H9 (cell line): Measurements from ENCODE around the gene HECW1. TPM values are rescaled to one million over a fixed set of nuclear protein-coding genes. Genes with fewer than 3 reads are reported as not detected.

Experiments used
- DNase-seq: peaks from one replicate; pipeline ENCODE4 v3.0.0-alpha.2; 2017
- H2AFZ ChIP-seq: one replicate; pipeline ENCODE4 v1.6.1; 2013; ENCODE audit warnings: mild to moderate bottlenecking, low read length, control low read depth, moderate library complexity
- H2AK5ac ChIP-seq: 2 replicates; pipeline ENCODE4 v1.6.1; 2013; ENCODE audit warnings: low read length, control low read depth, mixed read lengths; ENCODE audit not compliant: insufficient read length
- H2BK120ac ChIP-seq: one replicate; pipeline ENCODE4 v1.6.1; 2013; ENCODE audit warnings: low read depth, mild to moderate bottlenecking, low read length, control low read depth, inconsistent platforms; ENCODE audit not compliant: poor library complexity, severe bottlenecking
- H2BK12ac ChIP-seq: 2 replicates; pipeline ENCODE4 v1.6.1; 2013; ENCODE audit warnings: low read length, control low read depth, mixed read lengths, low read depth; ENCODE audit not compliant: insufficient read length
- H2BK15ac ChIP-seq: 2 replicates; pipeline ENCODE4 v1.6.1; 2013; ENCODE audit warnings: low read depth, low read length, control low read depth
- H2BK20ac ChIP-seq: one replicate; pipeline ENCODE4 v1.6.1; 2013; ENCODE audit warnings: low read depth, mild to moderate bottlenecking, low read length, control low read depth, inconsistent platforms; ENCODE audit not compliant: poor library complexity, severe bottlenecking
- H2BK5ac ChIP-seq: 2 replicates; pipeline ENCODE4 v1.6.1; 2013; ENCODE audit warnings: low read length, control low read depth, mixed read lengths; ENCODE audit not compliant: insufficient read length
- H3K14ac ChIP-seq: 2 replicates; pipeline ENCODE4 v1.6.1; 2013; ENCODE audit warnings: low read length, control low read depth; ENCODE audit not compliant: insufficient read depth
- H3K18ac ChIP-seq: 2 replicates; pipeline ENCODE4 v1.6.1; 2013; ENCODE audit warnings: low read depth, mild to moderate bottlenecking, mixed read lengths, low read length, control low read depth; ENCODE audit not compliant: insufficient read length
- H3K23ac ChIP-seq: 2 replicates; pipeline ENCODE4 v1.6.1; 2013; ENCODE audit warnings: low read length, control low read depth, mixed read lengths, low read depth; ENCODE audit not compliant: insufficient read length
- H3K23me2 ChIP-seq: 2 replicates; pipeline ENCODE4 v1.6.1; 2013; ENCODE audit warnings: low read depth, mild to moderate bottlenecking, mixed read lengths, low read length, control low read depth; ENCODE audit not compliant: insufficient read length, poor library complexity, severe bottlenecking
- H3K27ac ChIP-seq: 2 replicates; pipeline ENCODE4 v1.5.1; 2013; ENCODE audit warnings: low read length, control low read depth, mixed read lengths, low read depth; ENCODE audit not compliant: insufficient read length
- H3K27me3 ChIP-seq: 2 replicates; pipeline ENCODE4 v1.6.1; 2013; ENCODE audit warnings: low read length, control low read depth, inconsistent platforms; ENCODE audit not compliant: insufficient read depth
- H3K4ac ChIP-seq: 2 replicates; pipeline ENCODE4 v1.6.1; 2013; ENCODE audit warnings: low read depth, mild to moderate bottlenecking, control low read depth, inconsistent platforms, low read length, moderate library complexity
- H3K4me1 ChIP-seq: 2 replicates; pipeline ENCODE4 v1.6.1; 2013; ENCODE audit warnings: low read length, control low read depth, inconsistent platforms; ENCODE audit not compliant: insufficient read depth
- H3K4me2 ChIP-seq: 2 replicates; pipeline ENCODE4 v1.6.1; 2013; ENCODE audit warnings: low read length, control low read depth, mixed read lengths; ENCODE audit not compliant: insufficient read length, insufficient read depth
- H3K56ac ChIP-seq: 2 replicates; pipeline ENCODE4 v1.6.1; 2013; ENCODE audit warnings: low read depth, mild to moderate bottlenecking, mixed read lengths, low read length, control low read depth; ENCODE audit not compliant: insufficient read length
- H3K79me1 ChIP-seq: 2 replicates; pipeline ENCODE4 v1.6.1; 2013; ENCODE audit warnings: low read depth, mild to moderate bottlenecking, moderate library complexity, low read length, control low read depth, inconsistent platforms; ENCODE audit not compliant: insufficient read depth, poor library complexity, severe bottlenecking
- H3K79me2 ChIP-seq: 2 replicates; pipeline ENCODE4 v1.6.1; 2013; ENCODE audit warnings: low read length, control low read depth, inconsistent platforms; ENCODE audit not compliant: insufficient read depth
- H3K9ac ChIP-seq: 2 replicates; pipeline ENCODE4 v1.6.1; 2013; ENCODE audit warnings: low read length, control low read depth, mixed read lengths; ENCODE audit not compliant: insufficient read length; ENCODE audit errors: extremely low read depth
- H3K9me3 ChIP-seq: one replicate; pipeline ENCODE4 v1.6.1; 2013; ENCODE audit warnings: low read depth, low read length, inconsistent platforms; ENCODE audit not compliant: control insufficient read depth
- H3T11ph ChIP-seq: one replicate; pipeline ENCODE4 v1.6.1; 2013; ENCODE audit warnings: mild to moderate bottlenecking, low read length, control low read depth, inconsistent platforms
- H4K20me1 ChIP-seq: one replicate; pipeline ENCODE4 v1.6.1; 2013; ENCODE audit not compliant: control insufficient read depth, insufficient read length, insufficient read depth
- H4K5ac ChIP-seq: 2 replicates; pipeline ENCODE4 v1.6.1; 2013; ENCODE audit warnings: low read depth, mild to moderate bottlenecking, mixed read lengths, low read length, control low read depth; ENCODE audit not compliant: insufficient read length
- H4K8ac ChIP-seq: replicated peaks from 2 replicates; pipeline ENCODE4 v1.6.1; 2013; ENCODE audit warnings: low read length, control low read depth, mixed read lengths, low read depth; ENCODE audit not compliant: insufficient read length
- H4K91ac ChIP-seq: 2 replicates; pipeline ENCODE4 v1.6.1; 2013; ENCODE audit warnings: low read depth, mild to moderate bottlenecking, moderate library complexity, mixed read lengths, low read length, control low read depth; ENCODE audit not compliant: insufficient read length
- H3K27ac Mint-ChIP-seq, 3 experiments: 2 replicates in 2 of 3; 3 replicates in 1 of 3; pipeline ENCODE4 v1.8.0; 2020 to 2021; ENCODE audit warnings: mixed read lengths in 3 of 3, mild to moderate bottlenecking in 1 of 3, moderate library complexity in 1 of 3
- H3K27me3 Mint-ChIP-seq: 2 replicates; pipeline ENCODE4 v1.8.0; 2021; ENCODE audit warnings: low read depth, mild to moderate bottlenecking, moderate library complexity, mixed read lengths
- H3K36me3 Mint-ChIP-seq, 3 experiments: 2 replicates in 2 of 3; 3 replicates in 1 of 3; pipeline ENCODE4 v1.8.0; 2020 to 2021; ENCODE audit warnings: low read depth in 3 of 3, mixed read lengths in 3 of 3; ENCODE audit not compliant: insufficient read depth in 1 of 3
- H3K4me1 Mint-ChIP-seq, 2 experiments: 2 replicates each; pipeline ENCODE4 v1.8.0; 2020; ENCODE audit warnings: mixed read lengths in 2 of 2
- H3K4me3 Mint-ChIP-seq, 2 experiments: 2 replicates in 1 of 2; 3 replicates in 1 of 2; pipeline ENCODE4 v1.8.0; 2020 to 2021; ENCODE audit warnings: mild to moderate bottlenecking in 2 of 2, mixed read lengths in 2 of 2, moderate library complexity in 1 of 2
- H3K9me3 Mint-ChIP-seq, 2 experiments: 2 replicates in 1 of 2; 3 replicates in 1 of 2; pipeline ENCODE4 v1.8.0; 2020; ENCODE audit warnings: mild to moderate bottlenecking in 2 of 2, mixed read lengths in 2 of 2, moderate library complexity in 1 of 2
- WGBS: extraction: QIAGEN DNeasy Blood & Tissue Kit; methylation state at CpG from one replicate; pipeline ENCODE4 v1.1.7; 2013; ENCODE audit warnings: missing lambda C conversion rate, low lambda C conversion rate, mixed read lengths; ENCODE audit not compliant: insufficient read length; ENCODE audit errors: extremely low coverage; 5-methylcytosine and 5-hydroxymethylcytosine counted together
- total RNA-seq: library from RNA; stranded (reverse); gene quantifications from 2 replicates; pipeline ENCODE4 v1.2.1, GENCODE V29; 2021
- TF ChIP-seq, protein P1 (sequence below): fragments of 200-600 bp; sonication (generic); conservative IDR thresholded peaks from 3 replicates; pipeline ENCODE4 v1.8.0; 2021; ENCODE audit warnings: antibody characterized with exemption, mild to moderate bottlenecking

The HECW1 gene
- total RNA-seq, 1 experiment from 2014 or later, result 5.0 TPM

DNA sequence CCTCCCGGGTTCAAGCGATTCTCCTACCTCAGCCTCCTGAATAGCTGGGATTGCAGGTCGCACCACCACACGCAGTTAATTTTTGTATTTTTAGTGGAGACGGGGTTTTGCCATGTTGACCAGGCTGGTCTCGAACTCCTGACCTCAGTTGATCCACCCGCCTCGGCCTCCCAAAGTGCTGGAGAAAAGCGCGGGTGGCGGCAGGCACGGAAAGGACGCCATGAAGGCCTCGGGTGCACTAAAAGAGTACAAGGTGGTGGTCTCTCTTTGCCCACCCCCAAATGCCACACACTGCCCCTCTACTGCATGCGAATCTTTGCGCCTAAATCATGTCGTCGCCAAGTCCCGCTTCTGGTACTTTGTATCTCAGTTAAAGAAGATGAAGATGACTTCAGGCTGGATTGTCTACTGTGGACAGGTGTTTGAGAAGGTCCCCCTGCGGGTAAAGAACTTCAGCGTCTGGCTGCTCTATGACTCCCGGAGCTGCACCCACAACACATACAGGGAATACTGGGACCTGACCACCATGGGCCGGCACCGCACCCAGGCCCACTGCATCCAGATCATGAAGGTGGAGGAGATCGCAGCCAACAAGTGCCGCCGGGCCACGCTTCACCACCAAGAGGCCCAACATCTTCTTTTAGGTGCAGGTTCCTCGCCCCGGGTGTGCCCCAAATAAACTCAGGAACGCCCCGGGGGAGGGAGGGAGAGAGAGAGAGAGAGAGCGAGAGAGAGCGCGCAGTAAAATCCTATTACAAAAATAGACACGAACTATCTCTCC, 161.7 kb downstream of the HECW1 start:
- Histone ChIP-seq H3K14ac (no peak overlapping the region), H4K91ac (no peak overlapping the region), H3K4ac (no peak overlapping the region), H3K18ac (no peak overlapping the region), H3K4me1 (no peaks in the 10 kb centered on the region), H3K4me2 (no peak overlapping the region), H3K79me2 (no peaks in the 10 kb centered on the region), H3T11ph (no peak overlapping the region), H3K9me3 (no peaks in the 10 kb centered on the region), H3K27ac (no peak overlapping the region), H2BK120ac (no peak overlapping the region), H2BK5ac (no peak overlapping the region), H2BK20ac (no peak overlapping the region), H4K20me1 (no peaks in the 10 kb centered on the region), H3K23me2 (no peaks in the 10 kb centered on the region), H3K9ac (no peak overlapping the region), H2BK12ac (no peak overlapping the region), H4K5ac (no peak overlapping the region), H2BK15ac (no peak overlapping the region), H4K8ac (no peak overlapping the region), H3K27me3 (no peaks in the 10 kb centered on the region), H2AK5ac (no peak overlapping the region), H3K56ac (no peak overlapping the region), H3K79me1 (no peaks in the 10 kb centered on the region), H3K23ac (no peak overlapping the region), H2AFZ (no peak overlapping the region)
- Mint-ChIP-seq H3K9me3 (peaks cover 21 to 26% of the 10 kb centered on the region in 2 experiments), H3K4me3 (no peak overlapping the region), H3K27me3 (no peaks in the 10 kb centered on the region; the same call in 1 of the 2 replicates), H3K4me1 (peaks cover 14 to 23% of the 10 kb centered on the region in 2 experiments), H3K36me3 (peaks cover 7 to 21% (median 21%) of the 10 kb centered on the region in 3 experiments), H3K27ac (no peak overlapping the region; a peak in 1 of 7 replicates)
- WGBS, result no CpG with 5 or more reads among the region's 36 CpGs
- DNase-seq, result no peak
- TF ChIP-seq, protein P1, sequence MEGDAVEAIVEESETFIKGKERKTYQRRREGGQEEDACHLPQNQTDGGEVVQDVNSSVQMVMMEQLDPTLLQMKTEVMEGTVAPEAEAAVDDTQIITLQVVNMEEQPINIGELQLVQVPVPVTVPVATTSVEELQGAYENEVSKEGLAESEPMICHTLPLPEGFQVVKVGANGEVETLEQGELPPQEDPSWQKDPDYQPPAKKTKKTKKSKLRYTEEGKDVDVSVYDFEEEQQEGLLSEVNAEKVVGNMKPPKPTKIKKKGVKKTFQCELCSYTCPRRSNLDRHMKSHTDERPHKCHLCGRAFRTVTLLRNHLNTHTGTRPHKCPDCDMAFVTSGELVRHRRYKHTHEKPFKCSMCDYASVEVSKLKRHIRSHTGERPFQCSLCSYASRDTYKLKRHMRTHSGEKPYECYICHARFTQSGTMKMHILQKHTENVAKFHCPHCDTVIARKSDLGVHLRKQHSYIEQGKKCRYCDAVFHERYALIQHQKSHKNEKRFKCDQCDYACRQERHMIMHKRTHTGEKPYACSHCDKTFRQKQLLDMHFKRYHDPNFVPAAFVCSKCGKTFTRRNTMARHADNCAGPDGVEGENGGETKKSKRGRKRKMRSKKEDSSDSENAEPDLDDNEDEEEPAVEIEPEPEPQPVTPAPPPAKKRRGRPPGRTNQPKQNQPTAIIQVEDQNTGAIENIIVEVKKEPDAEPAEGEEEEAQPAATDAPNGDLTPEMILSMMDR, result no peak
